Posterior cingulate gyrus (tissue), 11 donors: ENCODE data around the gene ATP6V0B.

ENCODE experiments used
- DNase-seq, 10 donors: peaks; one replicate each; pipeline versions ENCODE4 v3.0.0 to v3.0.0-alpha.2; 2020 to 2021; ENCODE audit warnings: mixed read lengths in 3 of 10
- intact Hi-C: fragments of 100-400 bp; cut with DNase I; formaldehyde crosslinking; loops from one replicate; pipeline ENCODE4 v1.15.1; 2023

The ATP6V0B gene

GRCh38 chr1:43994794-43995790, 20.3 kb downstream of the ATP6V0B start:
- intact Hi-C loops = no loop called here
- no peak for DNase-seq

DNA sequence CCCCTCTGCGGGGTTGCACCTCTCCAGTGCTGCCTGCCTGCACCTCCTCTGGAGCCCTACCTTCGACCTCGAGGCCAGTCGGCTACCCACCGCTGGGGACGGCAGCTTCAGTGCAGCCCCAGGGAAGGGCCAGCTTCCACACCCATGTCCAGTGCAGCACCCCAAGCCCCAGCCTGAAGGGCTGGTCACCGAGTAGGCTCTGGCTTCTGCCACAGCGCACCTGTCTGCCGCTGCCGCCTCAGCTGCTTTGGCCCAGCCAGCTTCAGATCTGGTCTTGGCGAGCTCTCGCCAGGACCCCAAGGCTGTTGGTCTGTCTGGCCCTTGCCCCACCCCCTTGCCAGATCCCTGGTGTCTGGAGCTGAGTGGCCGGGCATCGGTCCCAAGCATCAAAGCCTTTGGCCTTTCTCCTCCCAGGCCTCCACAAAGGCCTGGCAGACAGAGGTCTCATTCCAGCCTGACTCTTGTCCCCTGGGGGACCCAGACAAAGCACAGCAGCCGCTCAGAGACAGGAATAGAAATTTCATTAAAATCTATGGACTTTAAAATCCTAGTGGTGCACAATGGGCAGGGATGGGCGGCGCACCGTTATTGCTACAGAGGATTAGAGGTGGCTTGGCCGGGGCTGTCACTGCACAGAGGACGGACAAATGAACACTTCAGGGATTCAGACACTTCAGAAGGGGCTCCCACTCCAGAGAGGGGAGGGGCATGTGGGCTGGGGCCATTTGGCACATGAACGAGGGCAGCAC, 21.4 kb downstream of the ATP6V0B start:
- no peak for DNase-seq
- intact Hi-C loops = no loop called here

DNA sequence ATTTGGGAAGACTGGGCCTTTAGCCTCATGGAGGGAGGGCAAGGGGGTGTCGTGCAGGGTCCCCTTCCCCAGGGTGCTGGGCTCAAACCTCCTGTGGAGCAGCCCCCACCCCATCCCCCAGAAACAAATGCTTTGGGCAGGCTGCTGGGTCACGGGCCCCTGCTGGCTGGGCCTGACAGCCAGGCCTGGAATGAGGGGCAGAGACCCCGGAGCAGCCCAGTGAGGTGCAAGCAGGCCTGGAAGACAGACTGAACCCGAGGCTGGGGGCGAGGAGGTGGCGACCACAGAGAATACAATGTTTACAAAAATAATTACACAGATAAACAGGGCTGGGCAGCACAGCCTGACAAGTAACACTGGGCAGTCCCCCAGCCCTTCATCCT, 22.0 kb downstream of the ATP6V0B start:
- intact Hi-C loops = no loop called here
- DNase-seq = no peak

GRCh38 chr1:43997295-43997999, 22.7 kb downstream of the ATP6V0B start:
- DNase-seq = no peak
- intact Hi-C loops = no loop called here

DNA sequence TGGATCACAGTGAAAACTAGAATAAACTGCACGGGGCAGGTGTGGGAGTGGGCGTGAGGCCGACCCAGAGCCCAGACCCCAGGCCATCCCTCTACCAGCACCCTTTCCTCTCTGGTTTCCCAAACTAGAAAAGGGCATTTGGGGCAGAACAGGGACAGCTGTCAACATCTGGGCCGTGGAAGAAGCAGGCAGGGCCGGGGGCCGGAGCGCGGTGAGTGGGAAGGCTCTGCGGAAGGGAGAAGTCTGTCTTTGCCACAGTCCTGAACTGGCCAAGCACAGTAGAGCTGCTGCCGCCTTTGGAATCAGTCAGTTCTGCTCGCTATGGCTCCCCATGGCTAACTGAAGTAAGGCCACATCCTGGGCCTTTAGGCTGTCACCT, 23.2 kb downstream of the ATP6V0B start:
- intact Hi-C loops = no loop called here
- no peak for DNase-seq

GRCh38 chr1:43999455-43999854, 24.7 kb downstream of the ATP6V0B start:
- DNase-seq = no peak
- intact Hi-C loops = no loop called here

GRCh38 chr1:44000122-44000665, 25.4 kb downstream of the ATP6V0B start:
- intact Hi-C loops = loop anchor here (10.0 kb wide), 1 partner anchor 215 kb away; the partner anchor contains the start of gene DMAP1
- no peak for DNase-seq

DNA sequence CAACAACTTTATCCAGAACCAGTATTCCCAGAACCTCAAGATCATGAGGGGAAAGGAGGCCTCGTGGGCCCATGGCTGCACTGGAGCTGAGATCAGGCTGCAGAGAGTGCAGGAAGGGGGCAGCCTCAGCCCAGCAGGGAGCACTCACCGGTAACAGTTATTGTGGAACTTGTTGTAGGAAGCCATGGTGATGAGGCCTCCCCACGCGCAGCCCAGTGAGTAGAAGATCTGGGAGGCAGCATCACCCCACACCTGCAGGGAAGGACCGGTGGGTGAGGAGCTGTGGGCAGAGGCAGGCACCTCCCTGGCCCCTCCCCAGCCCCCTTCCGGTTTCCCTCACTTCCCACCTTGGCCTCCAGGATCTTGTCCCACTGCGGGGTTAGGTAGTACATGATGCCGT, 27.4 kb downstream of the ATP6V0B start:
- DNase-seq = no peak
- intact Hi-C loops = loop anchor here (10.0 kb wide), 1 partner anchor 213 kb away; the partner anchor contains the start of gene DMAP1

DNA sequence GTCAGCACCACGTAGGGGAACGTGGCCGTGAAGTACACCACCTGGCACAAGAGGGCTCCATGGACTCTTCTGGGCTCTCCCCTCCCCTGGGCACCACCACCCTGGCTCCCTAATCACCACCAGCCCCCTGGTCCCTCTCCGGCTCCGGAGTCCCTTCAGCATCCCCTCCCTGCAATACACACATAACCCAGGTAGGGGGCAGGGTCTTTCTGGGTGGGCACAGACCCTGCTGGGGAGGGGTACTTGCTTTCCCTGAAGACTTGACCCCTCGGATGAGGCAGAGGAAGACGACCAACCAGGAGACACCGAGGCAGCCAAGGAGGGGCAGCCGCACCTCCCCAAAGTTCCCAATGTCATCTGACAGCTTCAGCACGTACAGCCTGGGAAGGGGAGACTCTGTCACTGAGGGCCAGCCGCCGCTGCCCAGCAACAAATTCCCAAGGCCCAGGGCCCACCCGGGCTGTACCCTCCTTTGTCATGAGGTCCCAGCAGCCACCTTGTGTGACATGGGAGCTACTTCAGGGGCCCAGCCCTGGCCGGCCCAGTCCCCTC, 27.9 kb downstream of the ATP6V0B start:
- no peak for DNase-seq
- intact Hi-C loops = loop anchor here (10.0 kb wide), 1 partner anchor 212 kb away; the partner anchor contains the start of gene DMAP1

GRCh38 chr1:44008259-44008658, 33.5 kb downstream of the ATP6V0B start:
- intact Hi-C loops = loop anchor here (10.0 kb wide), 1 partner anchor 207 kb away; the partner anchor contains the start of gene DMAP1
- no peak for DNase-seq

DNA sequence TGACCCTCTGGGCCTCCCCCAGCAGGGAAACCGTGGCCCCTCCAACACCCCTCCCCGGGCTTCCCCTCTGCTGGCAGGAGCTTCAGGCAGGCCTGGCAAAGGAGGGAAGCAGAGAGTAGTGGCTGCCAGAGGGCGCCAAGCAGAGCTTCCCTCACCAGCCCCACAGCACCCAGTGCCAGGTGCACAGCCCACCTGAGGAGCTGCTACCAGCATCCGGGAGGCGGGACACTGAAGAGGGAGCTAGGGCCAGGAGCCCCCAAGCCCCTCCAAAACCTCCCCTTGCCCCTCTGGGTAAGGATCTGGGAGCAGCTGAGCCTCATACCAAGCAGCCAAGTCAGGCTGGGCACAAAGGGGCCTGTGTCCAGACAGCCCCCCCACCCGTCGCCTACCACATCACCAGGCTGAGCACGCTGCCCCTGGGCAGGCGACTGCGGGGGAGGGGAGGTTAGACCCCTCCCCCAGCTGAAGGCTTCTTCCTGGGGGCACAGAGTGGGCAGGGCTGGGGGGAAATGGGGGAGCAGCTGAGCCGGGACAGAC, 36.2 kb downstream of the ATP6V0B start:
- intact Hi-C loops = no loop called here

DNA sequence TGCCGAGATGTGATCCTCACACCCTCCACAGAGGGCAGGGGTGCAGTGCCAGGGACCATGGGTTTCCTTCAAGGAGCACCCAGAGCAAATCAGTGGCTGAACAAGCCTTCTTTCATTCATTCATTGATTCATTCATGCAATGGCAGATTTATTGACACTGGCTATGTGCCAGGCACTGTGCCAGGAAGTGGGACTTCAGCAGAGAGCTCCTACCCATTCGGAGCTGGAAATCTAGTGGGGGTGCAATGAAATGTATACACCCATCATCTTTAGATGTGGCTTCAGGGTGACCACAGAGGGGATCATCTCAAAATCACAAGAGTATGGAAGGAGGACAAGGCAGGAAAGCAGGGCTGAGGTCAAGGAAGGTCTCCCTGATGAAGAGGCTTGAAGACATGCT, 37.6 kb downstream of the ATP6V0B start:
- intact Hi-C loops = no loop called here
- no peak for DNase-seq

More for the DNA sequence above, 36.2 kb downstream of the ATP6V0B start:
- peak; percentile 67 to 97 (median 80) for DNase-seq

- DNase-seq = peak in 1 of 10 donors; percentile 46
- intact Hi-C loops = no loop called here
Measured at GRCh38 chr1:44012941-44013609, 38.3 kb downstream of the ATP6V0B start.

DNA sequence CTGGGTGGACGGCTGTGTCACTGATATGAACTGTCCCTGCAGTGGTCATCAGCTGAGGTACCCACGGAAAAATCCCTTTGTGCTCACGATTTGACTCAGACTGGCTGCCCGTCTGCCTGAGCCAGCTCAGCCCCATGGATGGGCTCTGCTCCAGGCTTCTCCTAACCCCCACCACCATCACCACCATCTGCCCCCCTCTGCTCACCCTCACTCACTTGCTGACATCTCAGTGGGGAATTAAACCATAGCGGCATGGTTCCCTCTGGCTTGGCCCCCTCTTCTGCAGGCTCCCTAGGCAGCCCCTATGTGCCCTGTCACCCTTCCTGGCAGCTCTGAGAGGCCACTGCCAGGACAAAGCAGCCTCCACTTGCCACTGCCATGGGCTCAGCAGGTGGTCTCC, 39.2 kb downstream of the ATP6V0B start:
- no peak for DNase-seq
- intact Hi-C loops = no loop called here

DNA sequence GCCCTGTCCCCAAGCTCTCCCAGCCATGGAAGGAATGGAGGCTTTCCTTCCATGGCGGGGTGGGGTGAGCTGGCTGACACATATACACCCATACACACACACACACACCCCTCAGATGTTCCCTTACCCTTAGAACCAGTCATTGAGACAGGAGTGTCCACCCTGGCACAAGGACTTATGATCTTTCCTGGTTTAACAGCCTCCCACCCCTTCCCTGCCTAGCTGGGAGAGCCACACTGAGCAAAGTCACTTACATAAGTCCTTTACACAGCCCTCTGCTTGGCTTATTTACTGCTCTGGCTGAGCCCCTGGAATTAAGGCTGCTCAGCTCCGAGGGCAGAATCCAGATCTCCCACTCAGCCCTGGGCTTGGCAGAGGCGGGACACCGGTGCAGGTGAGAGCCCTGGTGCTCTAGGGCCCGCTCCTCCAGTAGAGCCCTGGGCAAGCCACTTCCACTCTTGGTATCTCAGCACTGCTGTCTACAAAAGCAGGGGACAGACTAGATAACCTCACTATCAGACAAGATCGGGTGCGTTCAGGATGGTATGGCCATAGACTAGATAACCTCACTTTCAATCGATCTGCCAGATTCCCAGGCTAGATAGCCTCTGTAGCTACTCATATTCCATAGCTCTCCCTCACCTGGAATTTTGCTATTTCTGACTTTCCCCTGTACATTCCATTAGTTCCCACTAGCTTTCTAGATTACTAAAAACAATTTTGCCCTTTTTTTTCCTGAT, 39.8 kb downstream of the ATP6V0B start:
- intact Hi-C loops = no loop called here
- no peak for DNase-seq

DNA sequence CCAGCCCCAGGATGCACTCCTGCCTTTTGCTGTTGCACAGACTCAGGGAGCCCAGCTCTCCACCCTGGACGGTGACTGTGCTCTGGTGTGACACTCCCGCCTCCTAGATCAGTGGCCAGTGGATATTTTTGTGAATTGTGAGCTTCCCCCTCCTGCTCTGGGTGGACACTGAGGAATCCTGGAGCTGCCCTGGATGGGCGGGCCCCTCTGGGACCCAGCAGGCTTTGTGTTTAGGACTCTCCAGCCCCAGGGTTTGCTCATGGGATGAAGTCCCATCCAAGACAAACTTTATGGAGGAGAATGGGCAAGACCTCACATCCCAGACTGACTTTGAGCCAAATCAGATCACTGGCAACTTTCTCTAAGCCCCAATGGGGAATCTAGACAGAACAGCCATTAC, 40.4 kb downstream of the ATP6V0B start:
- intact Hi-C loops = no loop called here
- no peak for DNase-seq

- intact Hi-C loops = no loop called here
- peak in 1 of 10 donors; percentile 58 for DNase-seq
Measured at GRCh38 chr1:44016041-44016889, 41.5 kb downstream of the ATP6V0B start.
